Measurements from ENCODE around the gene NMNAT1.
"Not testable (repeated sequence)": the region's sequence is repeated elsewhere in the genome, so short reads cannot be mapped to it uniquely, and the experiment has no call there.

NMNAT1 gene

GRCh38 chr1:10001016-10001665 is 57.9 kb downstream of the NMNAT1 start:
- H3K27ac ChIP-seq, result no peak overlapping the region
- no peak for TF ChIP-seq ZFX (IDR thresholded peaks at IDR 0.05; ENCODE audit: borderline replicate concordance)
- TF ChIP-seq CTCF (IDR thresholded peaks at IDR 0.05), result no peak

DNA sequence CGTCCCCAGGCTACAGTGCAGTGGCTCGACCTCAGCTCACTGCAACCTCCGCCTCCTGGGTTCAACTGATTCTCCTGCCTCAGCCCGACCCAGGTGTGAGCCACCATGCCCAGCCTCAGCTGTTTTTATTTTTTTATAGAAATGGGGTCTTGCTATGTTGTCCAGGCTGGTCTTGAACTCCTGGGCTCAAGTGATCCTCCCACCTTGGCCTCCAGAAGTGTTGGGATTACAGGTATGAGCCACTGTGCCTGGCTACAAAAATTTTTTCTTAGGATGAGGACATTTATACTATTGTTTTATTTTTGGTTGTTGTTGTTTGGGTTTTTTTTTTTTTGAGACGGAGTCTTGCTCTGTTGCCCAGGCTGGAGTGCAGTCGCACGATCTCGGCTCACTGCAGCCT is 62.0 kb downstream of the NMNAT1 start:
- not testable (repeated sequence) for H3K27ac ChIP-seq

DNA sequence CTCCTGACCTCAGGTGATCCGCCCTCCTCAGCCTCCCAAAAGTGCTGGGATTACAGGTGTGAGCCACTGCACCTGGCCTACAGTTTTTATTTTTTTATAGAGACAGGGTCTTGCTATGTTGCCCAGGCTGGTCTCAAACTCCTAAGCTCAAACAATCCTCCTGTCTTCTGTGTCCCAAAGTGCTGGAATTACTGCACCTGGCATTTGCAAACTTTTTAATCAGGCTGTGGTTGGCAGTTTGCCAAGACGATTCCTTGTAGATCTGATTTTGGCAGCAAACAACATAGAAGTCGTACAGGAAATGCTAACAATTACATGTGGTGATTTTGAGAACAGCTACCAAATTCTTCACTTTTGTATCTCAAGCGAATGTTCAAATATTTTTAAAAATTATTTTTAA is 63.9 kb downstream of the NMNAT1 start:
- no peak for TF ChIP-seq CTCF (IDR thresholded peaks at IDR 0.05)
- TF ChIP-seq ZFX (IDR thresholded peaks at IDR 0.05; ENCODE audit: borderline replicate concordance), result no peak
- H3K27ac ChIP-seq, result no peak overlapping the region

DNA sequence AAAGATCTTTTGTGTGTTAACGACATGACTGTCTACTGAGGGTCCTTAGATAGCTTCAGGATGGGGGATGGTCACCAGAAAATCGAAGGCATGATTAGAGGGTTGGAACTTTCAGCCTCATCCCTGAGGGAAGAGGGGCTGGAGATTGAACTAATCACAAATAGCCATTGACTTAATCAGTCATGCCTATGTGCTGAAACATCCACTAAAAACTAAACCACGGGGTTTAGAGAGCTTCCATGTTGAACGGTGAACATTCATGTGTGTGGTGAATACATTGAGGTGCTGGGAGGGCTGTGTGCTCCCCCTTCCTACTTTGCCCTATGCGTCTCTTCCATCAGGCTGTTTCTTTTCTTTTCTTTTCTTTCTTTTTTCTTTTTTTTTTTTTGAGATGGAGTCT is 70.7 kb downstream of the NMNAT1 start:
- no peak for TF ChIP-seq ZFX (IDR thresholded peaks at IDR 0.05; ENCODE audit: borderline replicate concordance)
- no peak for TF ChIP-seq CTCF (IDR thresholded peaks at IDR 0.05)
- no peak overlapping the region for H3K27ac ChIP-seq

- TF ChIP-seq CTCF (IDR thresholded peaks at IDR 0.05), result no peak
- TF ChIP-seq ZFX (IDR thresholded peaks at IDR 0.05; ENCODE audit: borderline replicate concordance), result no peak
Measured at GRCh38 chr1:10019561-10019960, 76.3 kb downstream of the NMNAT1 start.

DNA sequence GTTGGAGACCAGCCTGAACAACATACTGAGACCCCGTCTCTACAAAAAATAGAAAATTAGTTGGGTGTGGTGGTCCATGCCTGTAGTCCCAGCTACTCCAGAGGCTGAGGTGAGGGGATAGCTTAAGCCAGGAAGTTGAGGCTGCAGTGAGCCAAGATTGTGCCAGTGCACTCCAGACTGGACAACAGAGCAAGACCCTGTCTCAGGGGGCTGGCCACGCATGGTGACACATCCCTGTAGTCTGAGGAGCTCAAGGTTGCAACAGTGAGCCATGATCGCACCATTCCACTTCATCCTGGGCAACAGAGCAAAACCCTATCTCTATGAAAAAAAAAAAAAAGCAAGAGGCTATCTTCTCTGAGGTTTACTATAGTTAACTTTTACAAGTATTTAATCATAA is 76.8 kb downstream of the NMNAT1 start:
- TF ChIP-seq CTCF (IDR thresholded peaks at IDR 0.05) (no peak), ZFX (IDR thresholded peaks at IDR 0.05; ENCODE audit: borderline replicate concordance) (no peak)
- H3K27ac ChIP-seq, result no peak overlapping the region

More at GRCh38 chr1:10019561-10019960, 76.3 kb downstream of the NMNAT1 start:
- H3K27ac ChIP-seq, result no peak overlapping the region

DNA sequence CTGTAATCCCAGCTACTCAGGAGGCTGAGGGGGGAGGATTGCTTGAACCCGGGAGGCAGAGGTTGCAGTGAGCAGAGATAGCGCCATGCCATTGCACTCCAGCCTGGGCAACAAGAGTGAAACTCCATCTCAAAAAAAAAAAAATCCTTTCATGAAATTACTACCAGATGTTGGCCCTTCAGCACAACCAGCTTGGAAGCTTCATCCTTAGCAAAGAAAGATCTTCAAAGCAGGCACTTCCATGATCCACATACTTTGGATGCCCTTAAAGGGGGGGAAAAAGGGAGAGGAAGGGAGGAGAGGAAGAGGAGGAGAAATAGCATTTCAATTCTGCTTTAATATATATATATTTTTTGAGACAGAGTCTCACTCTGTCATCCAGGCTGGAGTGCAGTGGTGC is 77.4 kb downstream of the NMNAT1 start:
- H3K27ac ChIP-seq, result not testable (repeated sequence)

GRCh38 chr1:10021992-10022391 is 78.7 kb downstream of the NMNAT1 start:
- H3K27ac ChIP-seq, result not testable (repeated sequence)

DNA sequence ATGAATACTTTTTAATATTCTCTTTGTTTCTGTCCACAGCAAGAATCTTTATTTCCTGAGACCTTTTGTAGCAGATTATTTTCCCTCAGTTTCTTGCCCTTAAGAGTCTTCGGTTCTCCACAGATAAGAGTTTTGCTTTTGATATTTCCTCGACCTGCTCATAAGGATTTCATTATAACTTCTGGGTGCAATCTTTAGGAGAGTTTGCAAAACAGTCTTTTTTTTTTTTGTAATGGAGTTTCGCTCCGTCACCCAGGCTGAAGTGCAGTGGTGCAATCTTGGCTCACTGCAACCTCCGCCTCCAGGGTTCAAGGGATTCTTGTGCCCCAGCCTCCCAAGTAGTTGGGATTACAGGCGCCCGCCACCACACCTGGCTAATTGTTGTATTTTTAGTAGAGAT is 79.4 kb downstream of the NMNAT1 start:
- TF ChIP-seq ZFX (IDR thresholded peaks at IDR 0.05; ENCODE audit: borderline replicate concordance) (no peak), CTCF (IDR thresholded peaks at IDR 0.05) (no peak)
- no peak overlapping the region for H3K27ac ChIP-seq
